ENCODE measurements around the gene PPP1R12C. TPM values are rescaled to one million over a fixed set of nuclear protein-coding genes. Genes with fewer than 3 reads are reported as not detected.
A peak's percentile ranks its signal among the peaks of the same experiment; 100 is the strongest.

Gene PPP1R12C
- total RNA-seq, 1 experiment from 2014 or later: 92.3 TPM

DNA sequence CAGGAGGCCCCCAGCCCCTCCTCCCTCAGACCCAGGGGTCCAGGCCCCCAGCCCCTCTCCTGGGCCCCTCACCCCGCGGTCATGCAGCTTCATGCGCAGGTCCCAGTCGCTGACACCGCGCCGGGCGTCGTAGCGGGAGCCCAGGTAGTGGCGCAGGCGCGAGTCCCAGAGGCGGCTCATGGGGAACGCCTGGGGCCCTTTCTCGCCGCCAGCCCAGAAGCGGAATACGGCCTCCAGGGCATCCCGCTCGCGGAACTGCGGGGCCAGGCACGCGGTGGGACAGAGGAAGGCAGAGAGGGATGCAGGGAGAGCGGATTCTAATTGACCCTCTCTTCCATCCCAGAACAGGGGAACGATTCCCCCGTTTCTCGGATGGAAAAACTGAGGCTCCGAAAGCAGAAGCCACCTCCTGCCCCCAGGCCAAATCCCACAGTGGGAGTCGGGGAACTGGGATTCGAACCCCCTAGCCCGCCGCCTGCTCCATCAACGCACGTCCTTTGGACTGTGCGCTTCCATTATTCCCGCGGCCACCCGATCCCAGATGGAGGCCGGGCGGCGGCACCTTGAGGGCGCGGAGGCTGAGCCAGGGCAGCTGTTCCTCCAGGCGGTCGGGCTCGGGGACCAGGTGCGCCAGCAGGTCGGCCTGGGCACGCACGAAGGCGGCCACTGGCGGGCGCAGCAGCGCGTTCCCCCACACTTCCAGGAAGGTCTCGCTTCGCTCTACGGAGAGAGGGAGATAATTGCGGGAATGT, 44.3 kb upstream of the PPP1R12C start (continued):
- no peak for TF ChIP-seq ESRRA (CRISPR knock-in tag; IDR thresholded peaks at IDR 0.05; ENCODE audit: borderline replicate concordance)
- no peak for TF ChIP-seq MYBL2 (CRISPR knock-in tag; IDR thresholded peaks at IDR 0.05)
- no peak for TF ChIP-seq ELF4 (CRISPR knock-in tag; IDR thresholded peaks at IDR 0.05; ENCODE audit: low read depth)
- TF ChIP-seq CBFB (CRISPR knock-in tag; IDR thresholded peaks at IDR 0.05; ENCODE audit: low read depth): no peak
- TF ChIP-seq, protein P1, sequence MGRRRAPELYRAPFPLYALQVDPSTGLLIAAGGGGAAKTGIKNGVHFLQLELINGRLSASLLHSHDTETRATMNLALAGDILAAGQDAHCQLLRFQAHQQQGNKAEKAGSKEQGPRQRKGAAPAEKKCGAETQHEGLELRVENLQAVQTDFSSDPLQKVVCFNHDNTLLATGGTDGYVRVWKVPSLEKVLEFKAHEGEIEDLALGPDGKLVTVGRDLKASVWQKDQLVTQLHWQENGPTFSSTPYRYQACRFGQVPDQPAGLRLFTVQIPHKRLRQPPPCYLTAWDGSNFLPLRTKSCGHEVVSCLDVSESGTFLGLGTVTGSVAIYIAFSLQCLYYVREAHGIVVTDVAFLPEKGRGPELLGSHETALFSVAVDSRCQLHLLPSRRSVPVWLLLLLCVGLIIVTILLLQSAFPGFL (CRISPR knock-in tag; IDR thresholded peaks at IDR 0.05; ENCODE audit: borderline replicate concordance): no peak

DNA sequence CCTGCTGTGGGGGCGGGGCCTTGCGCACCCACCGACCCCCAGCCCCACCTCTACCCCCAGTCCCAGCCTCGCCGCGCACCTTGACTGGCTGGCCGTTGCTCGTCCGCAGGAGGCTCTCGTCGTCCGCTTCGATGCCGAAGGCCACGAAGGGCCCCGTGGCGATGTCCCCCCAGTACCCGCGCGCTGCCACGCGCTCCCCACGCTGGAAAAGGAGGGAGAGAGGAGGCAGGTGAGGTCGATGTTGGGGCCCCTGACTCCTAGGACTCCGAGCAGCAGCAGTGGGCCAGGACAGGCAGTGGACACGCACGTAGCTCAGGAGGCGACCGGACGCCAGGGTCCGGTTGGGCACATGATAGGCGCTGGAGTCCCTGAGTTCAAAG, 43.5 kb upstream of the PPP1R12C start:
- H3K4me3 Mint-ChIP-seq: peak overlapping the region; percentile 64
- TF ChIP-seq, protein P2, sequence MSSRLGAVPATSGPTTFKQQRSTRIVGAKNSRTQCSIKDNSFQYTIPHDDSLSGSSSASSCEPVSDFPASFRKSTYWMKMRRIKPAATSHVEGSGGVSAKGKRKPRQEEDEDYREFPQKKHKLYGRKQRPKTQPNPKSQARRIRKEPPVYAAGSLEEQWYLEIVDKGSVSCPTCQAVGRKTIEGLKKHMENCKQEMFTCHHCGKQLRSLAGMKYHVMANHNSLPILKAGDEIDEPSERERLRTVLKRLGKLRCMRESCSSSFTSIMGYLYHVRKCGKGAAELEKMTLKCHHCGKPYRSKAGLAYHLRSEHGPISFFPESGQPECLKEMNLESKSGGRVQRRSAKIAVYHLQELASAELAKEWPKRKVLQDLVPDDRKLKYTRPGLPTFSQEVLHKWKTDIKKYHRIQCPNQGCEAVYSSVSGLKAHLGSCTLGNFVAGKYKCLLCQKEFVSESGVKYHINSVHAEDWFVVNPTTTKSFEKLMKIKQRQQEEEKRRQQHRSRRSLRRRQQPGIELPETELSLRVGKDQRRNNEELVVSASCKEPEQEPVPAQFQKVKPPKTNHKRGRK (CRISPR knock-in tag; IDR thresholded peaks at IDR 0.05; ENCODE audit: borderline replicate concordance): no peak
- TF ChIP-seq, protein P1 (CRISPR knock-in tag; IDR thresholded peaks at IDR 0.05; ENCODE audit: borderline replicate concordance): no peak
- TF ChIP-seq ZNF121 (CRISPR knock-in tag; IDR thresholded peaks at IDR 0.05): peak; percentile 6; the same call in 1 of the 2 replicates
- peak; percentile 76; the same call in 1 of the 2 replicates for TF ChIP-seq TP53 (CRISPR knock-in tag; IDR thresholded peaks at IDR 0.05)
- peak; percentile 3; the same call in 1 of the 2 replicates for TF ChIP-seq SP1 (CRISPR knock-in tag; conservative IDR thresholded peaks at IDR 0.05)
- TF ChIP-seq, protein P3, sequence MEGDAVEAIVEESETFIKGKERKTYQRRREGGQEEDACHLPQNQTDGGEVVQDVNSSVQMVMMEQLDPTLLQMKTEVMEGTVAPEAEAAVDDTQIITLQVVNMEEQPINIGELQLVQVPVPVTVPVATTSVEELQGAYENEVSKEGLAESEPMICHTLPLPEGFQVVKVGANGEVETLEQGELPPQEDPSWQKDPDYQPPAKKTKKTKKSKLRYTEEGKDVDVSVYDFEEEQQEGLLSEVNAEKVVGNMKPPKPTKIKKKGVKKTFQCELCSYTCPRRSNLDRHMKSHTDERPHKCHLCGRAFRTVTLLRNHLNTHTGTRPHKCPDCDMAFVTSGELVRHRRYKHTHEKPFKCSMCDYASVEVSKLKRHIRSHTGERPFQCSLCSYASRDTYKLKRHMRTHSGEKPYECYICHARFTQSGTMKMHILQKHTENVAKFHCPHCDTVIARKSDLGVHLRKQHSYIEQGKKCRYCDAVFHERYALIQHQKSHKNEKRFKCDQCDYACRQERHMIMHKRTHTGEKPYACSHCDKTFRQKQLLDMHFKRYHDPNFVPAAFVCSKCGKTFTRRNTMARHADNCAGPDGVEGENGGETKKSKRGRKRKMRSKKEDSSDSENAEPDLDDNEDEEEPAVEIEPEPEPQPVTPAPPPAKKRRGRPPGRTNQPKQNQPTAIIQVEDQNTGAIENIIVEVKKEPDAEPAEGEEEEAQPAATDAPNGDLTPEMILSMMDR (IDR thresholded peaks at IDR 0.05): no peak
- TF ChIP-seq ZBTB21 (CRISPR knock-in tag; IDR thresholded peaks at IDR 0.05; ENCODE audit: borderline replicate concordance): 0 out of 2 replicates have a peak, but pooled peaks have one; percentile 34
- no peak for TF ChIP-seq GTF2I (CRISPR knock-in tag; conservative IDR thresholded peaks at IDR 0.05)
- no peak for TF ChIP-seq SMAD3 (CRISPR knock-in tag; IDR thresholded peaks at IDR 0.05; ENCODE audit: borderline replicate concordance)
- TF ChIP-seq AFF4 (CRISPR knock-in tag; IDR thresholded peaks at IDR 0.05; ENCODE audit: borderline replicate concordance): no peak
- TF ChIP-seq, protein P4, sequence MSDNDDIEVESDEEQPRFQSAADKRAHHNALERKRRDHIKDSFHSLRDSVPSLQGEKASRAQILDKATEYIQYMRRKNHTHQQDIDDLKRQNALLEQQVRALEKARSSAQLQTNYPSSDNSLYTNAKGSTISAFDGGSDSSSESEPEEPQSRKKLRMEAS (CRISPR knock-in tag; IDR thresholded peaks at IDR 0.05): peak; percentile 28; the same call in 1 of the 2 replicates
- no peak for TF ChIP-seq CDX4 (CRISPR knock-in tag; IDR thresholded peaks at IDR 0.05; ENCODE audit: borderline replicate concordance)
- TF ChIP-seq FOXK1 (CRISPR knock-in tag; IDR thresholded peaks at IDR 0.05): no peak
- no peak for TF ChIP-seq MXD4 (CRISPR knock-in tag; IDR thresholded peaks at IDR 0.05; ENCODE audit: borderline replicate concordance)
- TF ChIP-seq GRHL2 (CRISPR knock-in tag; IDR thresholded peaks at IDR 0.05; ENCODE audit: insufficient replicate concordance, severe bottlenecking): no peak
- TF ChIP-seq E2F4 (CRISPR knock-in tag; IDR thresholded peaks at IDR 0.05; ENCODE audit: borderline replicate concordance, low read depth): no peak
- TF ChIP-seq SOX15 (CRISPR knock-in tag; IDR thresholded peaks at IDR 0.05): no peak
- no peak for TF ChIP-seq ZNF416 (CRISPR knock-in tag; IDR thresholded peaks at IDR 0.05)
- TF ChIP-seq ZNF263 (CRISPR knock-in tag; IDR thresholded peaks at IDR 0.05; ENCODE audit: low read depth): no peak

More for the DNA sequence above, 43.5 kb upstream of the PPP1R12C start:
- Mint-ChIP-seq H3K36me3 (no peaks in the 10 kb centered on the region), H3K27me3 (ENCODE audit: low read depth) (peaks cover 80% of the 10 kb centered on the region), H3K4me1 (peaks cover 24% of the 10 kb centered on the region), H3K27ac (no peak overlapping the region), H3K9me3 (no peaks in the 10 kb centered on the region)
- DNase-seq (ENCODE audit: low spot score) (no peak), ATAC-seq (no peak)
- ChIA-PET CTCF (interaction anchor here (0.6 to 4.5 kb wide), 47 partner anchors 8 to 1106 kb away, joined by 3 to 108 read pairs (median 4); partner anchors contain the start of genes EPS8L1, HSPBP1, KMT5C and PPP1R12C), POLR2A (interaction anchor here (0.6 to 1.9 kb wide), 6 partner anchors 12 to 280 kb away, joined by 3 to 11 read pairs (median 4); partner anchors contain the start of gene TNNT1)

Data from WTC11 (cell line).